GM19463 (cell line): Measurements from ENCODE around the gene EIF5B.
"Not testable (repeated sequence)": the region's sequence is repeated elsewhere in the genome, so short reads cannot be mapped to it uniquely, and the experiment has no call there.

Experiments used
- ATAC-seq: cut with Tn5 transposase; IDR thresholded peaks from one replicate; pipeline ENCODE4 v1.9.1; 2021; ENCODE audit warnings: mild to moderate bottlenecking, moderate library complexity; ENCODE audit not compliant: unreplicated experiment

Gene EIF5B

DNA sequence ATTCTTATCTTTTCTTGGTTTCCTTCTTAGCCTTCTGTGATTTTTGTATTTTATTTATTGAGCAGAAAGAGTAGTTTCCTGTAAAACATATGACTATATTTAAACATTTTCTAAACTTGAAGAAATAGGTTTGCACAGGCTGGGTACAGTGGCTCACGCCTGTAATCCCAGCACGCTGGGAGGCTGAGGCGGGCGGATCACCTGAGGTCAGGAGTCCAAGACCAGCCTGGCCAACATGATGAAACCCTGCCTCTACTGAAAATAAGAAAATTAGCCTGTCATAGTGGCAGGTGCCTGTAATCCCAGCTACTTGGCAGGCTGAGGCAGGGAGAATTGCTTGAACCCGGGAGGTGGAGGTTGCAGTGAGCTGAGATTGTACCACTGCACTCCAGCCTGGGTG, 31.7 kb downstream of the EIF5B start:
- ATAC-seq: not testable (repeated sequence)

GRCh38 chr2:99373144-99373543, 36.0 kb downstream of the EIF5B start:
- ATAC-seq: no peak

GRCh38 chr2:99374747-99375146, 37.6 kb downstream of the EIF5B start:
- ATAC-seq: no peak

- no peak for ATAC-seq
Measured at GRCh38 chr2:99376254-99376864, 39.2 kb downstream of the EIF5B start.

DNA sequence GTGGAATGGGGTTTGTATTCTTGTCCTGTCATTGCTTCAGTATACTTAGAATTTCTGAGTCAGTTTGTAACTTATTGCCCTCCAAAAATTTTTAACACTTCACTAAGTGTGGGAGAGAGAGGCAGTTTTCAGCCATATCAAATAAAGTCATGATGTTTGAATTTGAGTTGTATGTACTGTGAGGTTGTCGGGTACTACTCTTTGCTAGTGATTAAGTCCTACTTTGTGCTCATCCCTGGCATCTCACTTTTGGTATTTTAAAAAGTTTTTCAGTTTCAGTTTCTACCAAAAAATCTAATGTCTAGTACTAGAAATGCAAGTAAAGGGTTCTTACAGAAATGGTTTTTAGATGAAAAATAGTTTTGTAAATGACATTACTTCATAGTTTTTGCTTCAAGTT, 40.7 kb downstream of the EIF5B start:
- ATAC-seq: no peak

GRCh38 chr2:99380376-99381010, 43.3 kb downstream of the EIF5B start:
- peak; percentile 79 for ATAC-seq

- ATAC-seq: no peak
Measured at GRCh38 chr2:99382143-99382542, 45.0 kb downstream of the EIF5B start.

DNA sequence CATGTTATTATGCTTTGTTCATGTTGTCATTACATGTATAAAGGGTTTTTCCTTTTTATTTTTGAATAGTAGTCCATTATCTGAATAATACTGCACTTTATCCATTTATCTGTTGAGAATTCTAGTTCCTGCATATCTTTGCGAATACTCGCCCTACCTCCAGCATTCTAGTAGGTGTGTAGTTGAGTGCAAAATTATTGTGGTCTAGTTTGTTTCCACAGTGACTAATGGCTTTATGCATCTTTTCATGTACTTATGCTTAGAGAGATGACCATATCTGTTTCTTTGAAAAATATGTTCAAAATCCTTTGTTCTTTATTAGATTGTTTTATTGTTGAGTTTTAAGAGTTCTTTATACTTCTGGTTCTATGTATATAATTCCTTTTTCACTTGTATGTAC, 48.8 kb downstream of the EIF5B start:
- ATAC-seq: no peak

DNA sequence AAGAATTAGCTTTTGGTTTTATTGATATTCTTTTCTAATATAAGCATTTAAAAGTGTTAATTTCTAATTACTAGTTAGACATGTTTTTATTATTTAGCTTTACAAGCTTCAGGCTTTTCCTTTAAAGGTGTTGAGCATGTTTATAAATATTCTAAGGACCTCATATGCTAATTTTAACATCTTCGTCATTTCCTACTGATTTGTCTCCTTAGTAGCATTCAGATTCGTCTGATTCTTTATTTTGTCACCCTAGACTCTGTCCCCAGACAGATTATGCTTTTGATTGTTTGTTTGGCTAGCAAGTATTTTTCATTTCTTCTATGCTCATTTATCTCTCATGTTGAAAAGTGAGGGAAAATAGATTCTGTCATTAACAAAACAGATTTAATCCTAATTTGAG, 51.7 kb downstream of the EIF5B start:
- no peak for ATAC-seq

DNA sequence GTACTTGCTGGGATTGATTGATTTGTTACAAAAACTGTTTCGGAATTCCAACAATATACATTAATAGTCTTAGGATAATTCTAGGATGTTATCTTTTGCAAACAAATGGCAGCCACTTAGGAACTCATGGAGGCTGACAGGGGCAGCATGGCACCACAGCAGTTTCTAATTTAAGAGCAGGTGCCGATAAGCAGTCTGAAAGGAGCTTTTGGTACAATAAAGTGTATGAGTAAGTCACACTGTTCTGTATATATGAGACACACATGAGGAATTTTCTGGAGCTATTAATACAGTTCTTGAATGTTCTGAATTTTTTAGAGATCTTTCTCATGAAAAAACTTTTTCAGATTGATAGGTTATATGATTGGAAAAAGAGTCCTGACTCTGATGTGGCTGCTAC, 52.2 kb downstream of the EIF5B start:
- ATAC-seq: no peak

DNA sequence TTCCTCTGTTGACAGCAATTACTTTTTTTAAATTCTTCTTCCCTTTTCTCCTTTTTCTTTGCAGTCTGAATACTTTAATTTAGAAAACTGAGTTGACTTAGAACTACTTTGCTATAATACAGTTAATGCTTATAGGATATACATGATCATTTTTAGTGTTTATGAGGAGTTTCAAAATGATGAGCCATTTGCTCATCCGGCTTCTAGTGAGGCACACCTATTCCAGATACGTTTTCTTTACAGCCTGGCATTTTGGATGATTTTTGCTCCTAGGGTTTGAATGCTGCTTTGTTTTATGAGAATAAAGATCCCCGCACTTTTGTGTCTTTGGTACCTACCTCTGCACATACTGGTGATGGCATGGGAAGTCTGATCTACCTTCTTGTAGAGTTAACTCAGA, 52.8 kb downstream of the EIF5B start:
- ATAC-seq: no peak

- no peak for ATAC-seq
Measured at GRCh38 chr2:99395589-99396130, 58.5 kb downstream of the EIF5B start.

DNA sequence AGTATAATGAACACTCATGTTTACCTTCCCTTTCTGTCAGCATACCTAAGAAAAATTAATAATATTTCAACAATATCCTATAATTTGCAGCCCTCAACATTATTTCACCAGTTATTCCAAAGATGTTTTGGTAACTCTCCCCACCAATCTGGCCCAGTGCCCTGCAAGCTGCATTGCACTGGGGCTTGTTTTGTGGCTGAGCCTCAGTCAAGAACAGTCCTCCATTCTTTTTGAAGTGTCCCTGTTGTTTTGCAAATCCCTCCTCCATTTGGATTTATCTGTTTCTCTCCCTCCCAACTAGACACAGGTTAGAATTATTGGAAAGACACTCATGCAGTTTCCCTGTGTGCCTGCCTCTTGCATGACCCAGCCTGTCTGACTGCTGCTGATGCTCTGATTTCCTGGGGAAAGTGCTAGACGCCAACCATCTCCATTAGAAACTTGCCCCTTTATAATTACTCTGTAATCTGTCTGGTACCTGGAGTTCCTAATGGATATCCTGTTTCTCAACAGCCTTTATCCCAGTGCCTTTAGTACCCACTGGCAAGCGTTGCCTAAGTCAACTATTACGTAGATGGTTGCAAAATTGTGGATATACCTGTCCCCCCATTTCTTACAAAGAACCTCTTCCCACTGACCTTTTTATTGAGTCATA, 60.2 kb downstream of the EIF5B start:
- ATAC-seq: no peak

- no peak for ATAC-seq
Measured at GRCh38 chr2:99398303-99398702, 61.1 kb downstream of the EIF5B start.

- ATAC-seq: no peak
Measured at GRCh38 chr2:99399063-99399462, 61.9 kb downstream of the EIF5B start.

DNA sequence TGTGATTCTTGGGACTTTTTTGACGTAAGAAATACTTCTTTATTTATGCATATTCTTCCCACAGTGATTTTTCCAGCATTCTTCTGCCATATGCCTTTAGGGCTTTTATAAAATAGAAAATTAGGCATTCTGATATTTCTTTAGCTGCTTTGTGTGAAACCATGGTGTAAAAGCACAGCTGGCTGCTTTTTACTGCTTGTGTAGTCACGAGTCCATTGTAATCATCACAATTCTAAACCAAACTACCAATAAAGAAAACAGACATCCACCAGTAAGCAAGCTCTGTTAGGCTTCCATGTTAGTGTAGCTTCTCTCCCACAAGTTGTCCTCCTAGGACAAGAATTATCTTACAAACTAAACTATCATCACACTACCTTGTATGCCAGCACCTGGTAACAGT, 62.6 kb downstream of the EIF5B start:
- no peak for ATAC-seq

- no peak for ATAC-seq
Measured at GRCh38 chr2:99401841-99402240, 64.7 kb downstream of the EIF5B start.

- ATAC-seq: no peak
Measured at GRCh38 chr2:99403084-99403483, 65.9 kb downstream of the EIF5B start.

DNA sequence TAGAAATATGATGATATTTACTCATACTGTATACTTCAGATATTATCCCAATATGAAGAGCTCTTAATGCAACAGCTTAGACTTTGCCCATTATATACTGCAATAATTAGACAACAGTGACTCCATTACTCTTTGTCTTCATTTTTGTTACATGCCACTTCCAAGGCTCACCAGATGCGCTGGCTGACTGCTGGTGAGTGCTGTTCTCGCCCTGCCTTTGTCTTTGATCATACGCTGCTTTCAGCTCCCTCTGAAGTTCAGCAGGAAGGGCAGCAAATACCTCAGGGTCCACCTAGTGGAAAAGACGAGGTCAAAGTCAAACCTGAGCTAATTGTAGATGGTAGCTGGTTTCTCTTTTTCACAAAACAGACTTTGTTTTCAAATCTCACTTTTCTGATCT, 66.3 kb downstream of the EIF5B start:
- ATAC-seq: no peak

- ATAC-seq: no peak
Measured at GRCh38 chr2:99404039-99404796, 67.0 kb downstream of the EIF5B start.
